Osteocyte (in vitro differentiated cells): Measurements from ENCODE around the gene SEL1L3. TPM values are rescaled to one million over a fixed set of nuclear protein-coding genes. Genes with fewer than 3 reads are reported as not detected.

ENCODE experiments used
- DNase-seq: peaks from one replicate; pipeline ENCODE4 v3.0.0; 2021; ENCODE audit warnings: mixed read lengths; ENCODE audit not compliant: unreplicated experiment; ENCODE audit errors: extremely low spot score
- H3K27ac Mint-ChIP-seq: one replicate; pipeline ENCODE4 v1.8.0; 2021; ENCODE audit warnings: mild to moderate bottlenecking, mixed read lengths; ENCODE audit not compliant: unreplicated experiment
- H3K27me3 Mint-ChIP-seq: one replicate; pipeline ENCODE4 v1.8.0; 2021; ENCODE audit warnings: mixed read lengths; ENCODE audit not compliant: unreplicated experiment
- H3K36me3 Mint-ChIP-seq: one replicate; pipeline ENCODE4 v1.8.0; 2021; ENCODE audit warnings: mixed read lengths; ENCODE audit not compliant: unreplicated experiment
- H3K4me1 Mint-ChIP-seq: one replicate; pipeline ENCODE4 v1.8.0; 2021; ENCODE audit warnings: mixed read lengths; ENCODE audit not compliant: unreplicated experiment
- H3K4me3 Mint-ChIP-seq: one replicate; pipeline ENCODE4 v1.8.0; 2021; ENCODE audit warnings: mild to moderate bottlenecking, moderate library complexity, mixed read lengths; ENCODE audit not compliant: unreplicated experiment
- H3K9me3 Mint-ChIP-seq: one replicate; pipeline ENCODE4 v1.8.0; 2021; ENCODE audit warnings: mixed read lengths; ENCODE audit not compliant: unreplicated experiment
- CTCF ChIP-seq: fragments of 200-600 bp; sonication (generic); IDR thresholded peaks from 2 replicates; pipeline ENCODE4 v1.5.0; 2021; ENCODE audit warnings: antibody characterized with exemption, mild to moderate bottlenecking, moderate library complexity
- total RNA-seq: library from RNA; stranded (reverse); gene quantifications from 2 replicates; pipeline ENCODE4 v1.2.1, GENCODE V29; 2021

Gene SEL1L3
- total RNA-seq, 1 donor from 2014 or later: 28.0 TPM

GRCh38 chr4:25884031-25884782, 21.4 kb upstream of the SEL1L3 start:
- no peak overlapping the region for H3K27ac Mint-ChIP-seq

GRCh38 chr4:25883565-25883964, 20.8 kb upstream of the SEL1L3 start:
- Mint-ChIP-seq H3K4me1 (peaks cover 12% of the 10 kb centered on the region), H3K9me3 (no peaks in the 10 kb centered on the region), H3K36me3 (no peaks in the 10 kb centered on the region), H3K27ac (no peak overlapping the region), H3K4me3 (no peak overlapping the region), H3K27me3 (peaks cover 12% of the 10 kb centered on the region)
- no peak for TF ChIP-seq CTCF
- no peak for DNase-seq

More at GRCh38 chr4:25884031-25884782, 21.4 kb upstream of the SEL1L3 start:
- DNase-seq: no peak
- Mint-ChIP-seq H3K4me1 (peaks cover 12% of the 10 kb centered on the region), H3K4me3 (no peak overlapping the region), H3K36me3 (no peaks in the 10 kb centered on the region), H3K27me3 (peaks cover 12% of the 10 kb centered on the region), H3K9me3 (no peaks in the 10 kb centered on the region)
- no peak for TF ChIP-seq CTCF

- no peak for DNase-seq
- Mint-ChIP-seq H3K4me3 (no peak overlapping the region), H3K27ac (no peak overlapping the region), H3K36me3 (no peaks in the 10 kb centered on the region), H3K27me3 (peaks cover 12% of the 10 kb centered on the region), H3K4me1 (peaks cover 12% of the 10 kb centered on the region), H3K9me3 (no peaks in the 10 kb centered on the region)
- no peak for TF ChIP-seq CTCF
Measured at GRCh38 chr4:25882226-25882625, 19.4 kb upstream of the SEL1L3 start.

- no peak for DNase-seq
- H3K4me1 Mint-ChIP-seq: peaks cover 12% of the 10 kb centered on the region
- H3K4me3 Mint-ChIP-seq: no peak overlapping the region
- peaks cover 9% of the 10 kb centered on the region for H3K27me3 Mint-ChIP-seq
- H3K9me3 Mint-ChIP-seq: no peaks in the 10 kb centered on the region
- no peaks in the 10 kb centered on the region for H3K36me3 Mint-ChIP-seq
- no peak for TF ChIP-seq CTCF
- H3K27ac Mint-ChIP-seq: no peak overlapping the region
Measured at GRCh38 chr4:25881193-25881592, 18.4 kb upstream of the SEL1L3 start.

GRCh38 chr4:25879991-25880651, 17.3 kb upstream of the SEL1L3 start:
- no peak overlapping the region for H3K4me3 Mint-ChIP-seq
- no peak overlapping the region for H3K27ac Mint-ChIP-seq
- no peak for DNase-seq
- no peaks in the 10 kb centered on the region for H3K36me3 Mint-ChIP-seq
- H3K9me3 Mint-ChIP-seq: no peaks in the 10 kb centered on the region
- TF ChIP-seq CTCF: no peak
- peaks cover 9% of the 10 kb centered on the region for H3K27me3 Mint-ChIP-seq
- H3K4me1 Mint-ChIP-seq: peaks cover 12% of the 10 kb centered on the region
